Measurements from ENCODE around the gene LAPTM4A.

The LAPTM4A gene

GRCh38 chr2:19989342-19989666 lies 62.1 kb downstream of the LAPTM4A start:
- DNase-seq (ENCODE audit: low read depth in 2 of 2, low spot score in 1 of 2) = no peak

DNA sequence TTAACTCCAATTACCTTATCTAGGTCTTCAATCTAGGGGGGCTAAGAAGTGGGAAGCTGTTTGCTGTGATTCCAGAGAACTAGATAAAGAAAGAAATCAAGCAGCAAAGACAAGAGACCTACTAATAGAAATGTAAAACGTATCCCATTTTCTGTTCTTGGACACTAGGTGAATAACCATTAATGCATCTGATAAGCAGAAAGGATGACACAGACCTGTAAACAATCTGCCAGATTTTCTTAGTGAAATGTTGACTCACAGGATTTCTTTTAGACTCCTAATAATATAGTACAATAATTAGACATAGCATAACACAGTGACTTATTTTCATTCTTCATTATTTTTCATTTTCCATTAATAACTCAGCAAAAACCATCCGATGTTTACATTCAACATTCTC lies 62.8 kb downstream of the LAPTM4A start:
- no peak for DNase-seq (ENCODE audit: low read depth in 2 of 2, low spot score in 1 of 2)

DNA sequence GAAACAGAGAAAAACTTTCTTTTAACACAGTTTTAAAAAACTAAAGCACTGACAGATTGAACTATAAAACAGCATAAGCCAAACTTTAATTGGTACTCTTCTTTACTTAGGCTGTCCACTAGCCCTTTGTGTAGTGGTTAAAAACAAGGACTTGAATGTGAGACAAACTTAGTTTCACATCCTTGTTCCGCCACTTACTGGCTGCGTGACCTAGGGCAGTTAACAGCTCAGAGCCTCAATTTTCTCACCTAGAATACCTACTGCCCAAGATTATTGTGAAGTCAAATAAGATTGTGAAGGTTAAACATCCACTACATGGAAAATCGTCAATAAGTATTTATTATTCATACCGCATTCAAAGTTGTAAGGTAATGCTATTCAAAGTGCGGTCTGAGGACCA lies 63.5 kb downstream of the LAPTM4A start:
- no peak for DNase-seq (ENCODE audit: low read depth in 2 of 2, low spot score in 1 of 2)

Data from stimulated activated CD8-positive, alpha-beta memory T cell treated with anti-CD3 and anti-CD28 coated beads, Interleukin-4, amount 100 ng/mL, for 1 hour (primary cell).